HepG2 (cell line): ENCODE data around the gene CIAO3. TPM values are rescaled to one million over a fixed set of nuclear protein-coding genes. Genes with fewer than 3 reads are reported as not detected.

ENCODE experiments used
- ATAC-seq: fragments of 200-7000 bp; cut with Tn5 transposase; 3 replicates; pipeline ENCODE4 v1.9.1; 2020; ENCODE audit warnings: mild to moderate bottlenecking, moderate library complexity
- BruUV-seq: library from RNA; stranded (reverse); fragments of 400-500 nt; replicated peaks from 2 replicates; lab custom pipeline; 2021; lab: Mats Ljungman, UMichigan
- CTCF ChIA-PET: fragments of 300-600 bp; formaldehyde crosslinking; extraction: SDS; loops from one replicate; lab custom pipeline; 2021; ENCODE audit warnings: low total read pairs, inconsistent platforms, low intra/inter-chr PET ratio; lab: Yijun Ruan, JAX
- POLR2A ChIA-PET: fragments of 350-600 bp; sonication (Branson Sonifier 250); formaldehyde crosslinking; loops from one replicate; lab custom pipeline; 2020; ENCODE audit warnings: antibody characterized with exemption, inconsistent platforms; lab: Yijun Ruan, JAX
- DNase-seq: peaks from one replicate; pipeline ENCODE4 v3.0.0-alpha.2; 2015; ENCODE audit warnings: low spot score
- FAIRE-seq: peaks from 3 replicates; lab custom pipeline; 2011; peaks lifted over from hg19 to GRCh38; lab: Jason Lieb, UNC
- H2AFZ ChIP-seq: one replicate; pipeline ENCODE4 v1.6.1; 2011; ENCODE audit warnings: low read length, inconsistent platforms
- H3K27ac ChIP-seq: fragments of 300-600 bp; 3 replicates; pipeline ENCODE4 v1.8.0; 2011; ENCODE audit warnings: mixed run types, mild to moderate bottlenecking, mixed read lengths, low read length, inconsistent platforms; ENCODE audit not compliant: insufficient read depth; ENCODE audit errors: extremely low read length
- H3K27me3 ChIP-seq, 2 experiments: fragments of 200-600 bp in 1 of 2; 2 replicates in 1 of 2; 3 replicates in 1 of 2; pipeline versions ENCODE4 v1.6.0 to v1.8.0; 2011; ENCODE audit warnings: low read length in 2 of 2, mild to moderate bottlenecking in 2 of 2, moderate library complexity in 2 of 2, inconsistent platforms in 1 of 2; ENCODE audit not compliant: insufficient read depth in 2 of 2, control insufficient read depth in 1 of 2
- H3K36me3 ChIP-seq, 2 experiments: fragments of 200-600 bp in 1 of 2; replicated peaks in 1 of 2; 2 replicates in 1 of 2; 3 replicates in 1 of 2; pipeline versions ENCODE4 v1.5.1 to v1.8.0; 2011; ENCODE audit warnings: low read length in 2 of 2, inconsistent platforms in 1 of 2; ENCODE audit not compliant: insufficient read depth in 2 of 2, control insufficient read depth in 1 of 2
- H3K4me1 ChIP-seq: 2 replicates; pipeline ENCODE4 v1.5.1; 2012; ENCODE audit warnings: low read length, inconsistent platforms; ENCODE audit not compliant: insufficient read depth
- H3K4me2 ChIP-seq: 2 replicates; pipeline ENCODE4 v1.6.0; 2011; ENCODE audit warnings: low read depth, low read length, inconsistent platforms
- H3K4me3 ChIP-seq, 3 experiments: fragments of 200-600 bp in 1 of 3; sonication (generic), shearing (Covaris generic) in 1 of 3; replicated peaks in 1 of 3; 2 replicates each; pipeline ENCODE4 v1.5.1; 2011 to 2016; ENCODE audit warnings: low read length in 3 of 3, inconsistent platforms in 2 of 3, low read depth in 2 of 3, mild to moderate bottlenecking in 2 of 3, control low read depth in 1 of 3, mixed read lengths in 1 of 3; ENCODE audit not compliant: insufficient read depth in 1 of 3
- H3K79me2 ChIP-seq: one replicate; pipeline ENCODE4 v1.6.1; 2011; ENCODE audit warnings: low read length, inconsistent platforms; ENCODE audit not compliant: insufficient read depth
- H3K9ac ChIP-seq: 2 replicates; pipeline ENCODE4 v1.6.0; 2011; ENCODE audit warnings: mild to moderate bottlenecking, low read depth, low read length, inconsistent platforms; ENCODE audit not compliant: insufficient read depth
- H3K9me3 ChIP-seq: 2 replicates; pipeline ENCODE4 v1.5.1; 2012; ENCODE audit warnings: mild to moderate bottlenecking, low read length
- H4K20me1 ChIP-seq: 2 replicates; pipeline ENCODE4 v1.6.0; 2011; ENCODE audit warnings: inconsistent platforms, mild to moderate bottlenecking, low read length, moderate library complexity; ENCODE audit not compliant: insufficient read depth
- AGO1 ChIP-seq: fragments of 200-400 bp; formaldehyde crosslinking; IDR thresholded peaks from 2 replicates; pipeline ENCODE4 v1.6.1; 2017; ENCODE audit warnings: mild to moderate bottlenecking, low read depth, low read length, moderate library complexity; ENCODE audit not compliant: poor library complexity, severe bottlenecking
- AGO2 ChIP-seq: fragments of 200-400 bp; formaldehyde crosslinking; optimal IDR thresholded peaks from 2 replicates; pipeline ENCODE3; 2017; ENCODE audit warnings: mild to moderate bottlenecking, low read depth, low read length, moderate library complexity
- AKAP8 ChIP-seq: sonication (generic); formaldehyde crosslinking; IDR thresholded peaks from 2 replicates; pipeline ENCODE4 v1.5.1; 2020; ENCODE audit warnings: mild to moderate bottlenecking, missing genetic modification reagents
- CEBPG ChIP-seq: IDR thresholded peaks from 2 replicates; pipeline ENCODE4 v1.6.1; 2016
- DNMT1 ChIP-seq: sonication (generic); formaldehyde crosslinking; IDR thresholded peaks from 2 replicates; pipeline ENCODE4 v1.5.1; 2020; ENCODE audit warnings: mild to moderate bottlenecking, missing genetic modification reagents
- ZC3H13 ChIP-seq: sonication (generic); formaldehyde crosslinking; IDR thresholded peaks from 2 replicates; pipeline ENCODE4 v1.8.1; 2023; ENCODE audit warnings: mild to moderate bottlenecking, missing genetic modification reagents, moderate library complexity
- ZNF205 ChIP-seq: IDR thresholded peaks from 2 replicates; pipeline ENCODE4 v1.6.1; 2018; ENCODE audit warnings: missing biosample characterization, missing genetic modification reagents
- ZNF367 ChIP-seq: sonication (generic); formaldehyde crosslinking; IDR thresholded peaks from 2 replicates; pipeline ENCODE4 v1.4.0; 2020; ENCODE audit warnings: missing genetic modification reagents, borderline replicate concordance
- ZNF431 ChIP-seq: sonication (generic); formaldehyde crosslinking; IDR thresholded peaks from 2 replicates; pipeline ENCODE4 v1.9.0; 2022; ENCODE audit warnings: missing genetic modification reagents, low read depth, mild to moderate bottlenecking, borderline replicate concordance
- ZNF432 ChIP-seq: sonication (generic); formaldehyde crosslinking; IDR thresholded peaks from 2 replicates; pipeline ENCODE4 v1.5.0; 2020; ENCODE audit warnings: missing genetic modification reagents, mild to moderate bottlenecking, borderline replicate concordance
- ZNF484 ChIP-seq: sonication (generic); formaldehyde crosslinking; IDR thresholded peaks from 2 replicates; pipeline ENCODE4 v1.5.1; 2020; ENCODE audit warnings: mild to moderate bottlenecking, low read depth, missing genetic modification reagents, borderline replicate concordance
- WGBS: methylation state at CpG from one replicate; pipeline ENCODE4 v1.1.6; 2017; ENCODE audit warnings: low lambda C conversion rate; 5-methylcytosine and 5-hydroxymethylcytosine counted together
- in situ Hi-C: cut with HindIII; loops from 2 replicates; pipeline ENCODE4 v1.10.0; 2017; ENCODE audit warnings: low pct_unique_long_range_greater_than_20kb; ENCODE audit not compliant: extremely low pct_ligation_motif_present
- intact Hi-C: fragments of 100-400 bp; cut with micrococcal nuclease; formaldehyde crosslinking; loops from one replicate; pipeline ENCODE4 v1.10.0; 2022; ENCODE audit not compliant: unreplicated experiment
- polyA plus RNA-seq, 8 experiments: library from polyadenylated mRNA; depleted of rRNA in 3 of 8; stranded (reverse) in 7 of 8; unstranded in 1 of 8; fragments of >200 nt; fragmentation: Illumina TruSeq in 4 of 8; extraction: Trizol in 4 of 8; gene quantifications; 2 replicates each; pipeline versions ENCODE4 v1.2.1 to v1.2.3, GENCODE V29; 2011 to 2016; ENCODE audit warnings: low read depth in 4 of 8, missing spikeins in 1 of 8, mixed read lengths in 1 of 8; ENCODE audit not compliant: insufficient read depth in 1 of 8
- total RNA-seq, 5 experiments: library from RNA; depleted of rRNA; stranded (reverse); fragments of >200 nt; fragmentation: Illumina TruSeq; extraction: Trizol; gene quantifications; 2 replicates each; pipeline ENCODE4 v1.2.3, GENCODE V29; 2016; ENCODE audit warnings: low read depth in 1 of 5

The CIAO3 gene
- total and polyA plus RNA-seq, 2 of the 13 experiments (the other 11 are each of a cell fraction or from before 2014, with no cell fraction given), result 21.7 to 25.0 TPM

DNA sequence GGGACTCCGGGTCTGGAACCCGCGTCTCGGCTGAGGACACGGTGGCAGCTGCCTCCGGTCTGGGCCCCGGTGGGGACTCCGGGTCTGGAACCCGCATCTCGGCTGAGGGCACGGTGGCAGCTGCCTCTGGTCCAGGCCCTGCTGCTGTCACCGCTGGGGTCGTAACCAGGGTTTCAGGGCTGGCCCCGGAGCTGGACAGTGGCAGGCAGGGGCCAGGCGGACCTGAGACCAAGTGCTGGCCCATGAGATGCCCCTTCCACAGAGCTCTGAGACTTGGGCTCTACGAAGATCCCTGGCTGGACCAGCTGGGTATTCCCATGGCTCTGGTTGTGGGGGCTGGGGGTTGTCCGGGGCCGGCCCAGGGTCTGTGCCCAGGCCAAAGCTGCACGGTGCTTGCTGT is 43.6 kb upstream of the CIAO3 start:
- ATAC-seq, result no peak
- Histone ChIP-seq H3K27me3 (peaks cover 11 to 36% of the 10 kb centered on the region in 2 experiments; a peak in 4 of 5 replicates), H3K36me3 (0 out of 5 replicates have a peak, but pooled peaks cover 0 to 6% of the 10 kb centered on the region in 2 experiments), H3K4me1 (peaks cover 11% of the 10 kb centered on the region), H3K79me2 (peaks cover 3% of the 10 kb centered on the region), H3K9me3 (no peaks in the 10 kb centered on the region)
- FAIRE-seq, result no peak
- TF ChIP-seq ZNF484 (no peak), AGO2 (peak; percentile 50), ZNF205 (CRISPR knock-in tag) (no peak), DNMT1 (CRISPR knock-in tag) (no peak)
- TF ChIP-seq, all 625 proteins: peak for 1
- CTCF ChIA-PET, result interaction anchor here (2.2 kb wide), 1 partner anchor 72 kb away, joined by 13 read pairs; no protein-coding TSS in a partner anchor
- DNase-seq, result no peak
- no peaks in the 10 kb centered on the region for H4K20me1 ChIP-seq
- BruUV-seq, result no TSS peak
- no peak overlapping the region for H3K4me3 ChIP-seq
- H3K4me2 ChIP-seq, result no peak overlapping the region
- H2AFZ ChIP-seq, result no peak overlapping the region
- POLR2A ChIA-PET, result interaction anchor here (0.9 to 2.0 kb wide), 2 partner anchors 23 to 72 kb away, joined by 3 to 5 read pairs; partner anchors contain the start of gene MSLN
- WGBS, result no CpG with 5 or more reads among the region's 19 CpGs
- no peak overlapping the region for H3K27ac ChIP-seq
- intact Hi-C loops (no loop called here), in situ Hi-C loops (no loop called here)
- no peak overlapping the region for H3K9ac ChIP-seq

DNA sequence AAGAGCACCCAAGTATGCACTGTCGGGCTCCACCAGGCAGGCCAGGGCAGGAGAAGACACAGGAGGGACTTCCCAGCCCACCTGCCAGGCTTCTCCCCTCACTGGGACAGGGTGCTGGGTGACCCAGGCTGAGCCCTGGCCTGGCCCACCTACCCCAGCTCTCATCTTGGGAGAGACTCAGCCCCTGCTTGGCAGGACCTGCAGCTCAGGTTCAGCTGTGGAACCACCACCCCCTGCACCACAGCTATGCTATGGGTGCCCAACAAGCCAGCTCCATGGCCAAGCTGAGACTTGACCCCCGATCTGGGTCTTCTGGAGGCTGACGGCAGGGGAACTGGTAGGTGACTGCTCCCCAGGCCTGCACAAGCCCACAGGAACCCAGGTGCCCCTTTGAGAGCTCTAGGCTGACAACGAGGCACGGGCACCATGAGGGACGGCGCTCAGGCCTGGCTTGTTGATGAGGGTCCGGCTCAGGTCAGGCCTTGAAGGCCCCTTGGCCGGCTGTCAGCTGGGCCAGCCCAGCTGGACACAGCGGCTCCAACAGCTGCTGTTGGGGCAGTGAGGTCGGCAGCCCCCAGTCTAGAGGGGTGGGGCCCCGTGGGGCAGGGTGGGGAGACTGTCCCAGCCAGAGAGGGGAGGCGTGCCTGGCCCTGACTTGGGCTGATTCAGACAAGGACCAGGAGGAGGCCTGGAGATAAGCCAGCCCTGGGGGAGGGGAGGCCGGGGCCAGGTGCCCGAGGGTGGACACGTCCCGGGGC is 42.8 kb upstream of the CIAO3 start:
- ChIA-PET POLR2A (interaction anchor here (0.9 kb wide), 1 partner anchor 23 kb away, joined by 3 read pairs; the partner anchor contains the start of gene MSLN), CTCF (no interaction called here)
- 56% methylated on average over 7 of the region's 17 CpGs for WGBS

More for the DNA sequence above, 42.8 kb upstream of the CIAO3 start:
- no TSS peak for BruUV-seq
- no peaks in the 10 kb centered on the region for H3K9me3 ChIP-seq
- H3K27me3 ChIP-seq, result peaks cover 13 to 44% of the 10 kb centered on the region in 2 experiments
- no peak overlapping the region for H3K9ac ChIP-seq
- no peak overlapping the region for H3K27ac ChIP-seq
- TF ChIP-seq AGO2 (peak; percentile 70), ZNF367 (CRISPR knock-in tag) (no peak), CEBPG (no peak), ZC3H13 (0 out of 2 replicates have a peak, but pooled peaks have one; percentile 30), ZNF431 (no peak), AGO1 (peak; percentile 78), ZNF432 (CRISPR knock-in tag) (no peak), AKAP8 (CRISPR knock-in tag) (peak; percentile 30; the same call in 1 of the 2 replicates)
- H3K4me2 ChIP-seq, result no peak overlapping the region
- H2AFZ ChIP-seq, result no peak overlapping the region
- H4K20me1 ChIP-seq, result no peaks in the 10 kb centered on the region
- DNase-seq, result no peak
- no peak for FAIRE-seq
- ATAC-seq, result no peak
- no peaks in the 10 kb centered on the region for H3K79me2 ChIP-seq
- intact Hi-C loops (no loop called here), in situ Hi-C loops (no loop called here)
- no peak overlapping the region for H3K4me3 ChIP-seq
- H3K4me1 ChIP-seq, result peaks cover 5% of the 10 kb centered on the region; the same call in 1 of the 2 replicates
- H3K36me3 ChIP-seq, result 0 out of 5 replicates have a peak, but pooled peaks cover 0 to 6% of the 10 kb centered on the region in 2 experiments
